Fibroblast of skin of scalp (primary cell): ENCODE measurements around the gene KBTBD13.

Experiments used
- DNase-seq: peaks from one replicate; pipeline ENCODE4 v3.0.0-alpha.2; 2013

KBTBD13 gene

GRCh38 chr15:65115086-65115485 lies 38.5 kb downstream of the KBTBD13 start, which contains the start of gene UBAP1L:
TSS of gene UBAP1L (minus strand) at chr15:65115200. CDS start at chr15:65106215, 8,985 bp downstream.
- no peak for DNase-seq

- DNase-seq = no peak
Observed at GRCh38 chr15:65115542-65115941, 39.0 kb downstream of the KBTBD13 start.
